ENCODE results near the gene TSACC. TPM values are rescaled to one million over a fixed set of nuclear protein-coding genes. Genes with fewer than 3 reads are reported as not detected.

TSACC gene
- total and polyA plus RNA-seq, 2 of the 8 experiments (the other 6 are each of a cell fraction or from before 2014, with no cell fraction given): 1.0 to 5.0 TPM

DNA sequence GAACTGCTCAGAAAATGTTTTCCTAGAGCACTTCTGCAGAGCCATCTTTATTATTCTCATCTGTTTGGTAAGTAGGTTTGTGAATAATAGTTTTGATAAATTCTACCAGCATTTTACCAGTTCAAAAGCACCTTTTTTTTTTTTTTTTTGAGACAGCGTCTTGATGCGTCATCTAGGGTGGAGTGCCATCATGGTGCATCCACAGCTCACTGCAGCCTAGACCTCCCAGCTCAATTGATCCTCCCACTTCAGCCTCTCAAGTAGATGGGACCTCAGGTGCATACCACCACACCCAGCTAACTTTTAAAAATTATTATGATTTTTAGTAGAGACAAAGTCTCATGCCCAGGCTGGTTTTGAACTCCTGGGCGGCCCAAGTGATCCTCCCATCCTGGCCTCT is 20.9 kb downstream of the TSACC start (continued):
- TF ChIP-seq CTBP2 (IDR thresholded peaks at IDR 0.05; ENCODE audit: borderline replicate concordance, insufficient read depth, insufficient read length, low read length) (no peak), BCL11A (IDR thresholded peaks at IDR 0.05; ENCODE audit: low read depth in 2 of 2, low read length in 2 of 2) (no peak)

All from H1 (cell line).